Stimulated activated CD4-positive, alpha-beta T cell treated with anti-CD3 and anti-CD28 coated beads, Interleukin-12 subunit alpha, Interleukin-12 subunit beta, amount 100 ng/mL, for 48 hours (primary cell): Measurements from ENCODE around the gene ART1.

Experiments used
- DNase-seq, 3 donors: peaks; one replicate each; pipeline ENCODE4 v3.0.0-alpha.2; 2020; ENCODE audit warnings: low read depth in 2 of 3, low spot score in 1 of 3

The ART1 gene

DNA sequence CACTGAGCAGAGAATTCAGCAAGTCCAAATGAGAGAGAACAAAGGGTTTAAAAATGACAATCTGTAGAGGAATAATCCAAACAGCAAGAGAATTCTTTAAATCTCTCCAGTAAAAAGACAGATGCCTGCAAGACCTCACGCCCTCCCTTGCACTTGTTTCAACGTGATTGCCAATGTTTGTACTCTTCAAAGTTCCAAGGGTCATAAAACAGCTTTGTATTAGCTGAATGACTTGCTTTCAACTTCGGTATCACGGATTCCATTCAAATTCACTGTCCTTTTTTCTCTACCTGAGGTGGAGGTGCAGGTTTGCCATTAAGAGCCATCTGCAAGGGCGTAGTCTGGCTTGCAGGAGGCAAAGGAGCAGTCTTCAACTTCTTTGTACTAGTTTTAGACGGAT is 67.3 kb downstream of the ART1 start:
- no peak for DNase-seq
